HG03558 (cell line): Measurements from ENCODE around the gene NFKBIZ.
"Not testable (repeated sequence)": the region's sequence is repeated elsewhere in the genome, so short reads cannot be mapped to it uniquely, and the experiment has no call there.

Source experiments
- ATAC-seq: cut with Tn5 transposase; IDR thresholded peaks from one replicate; pipeline ENCODE4 v1.9.1; 2021; ENCODE audit warnings: moderate number of reproducible peaks; ENCODE audit not compliant: unreplicated experiment; ENCODE audit errors: extremely low read depth

NFKBIZ gene

DNA sequence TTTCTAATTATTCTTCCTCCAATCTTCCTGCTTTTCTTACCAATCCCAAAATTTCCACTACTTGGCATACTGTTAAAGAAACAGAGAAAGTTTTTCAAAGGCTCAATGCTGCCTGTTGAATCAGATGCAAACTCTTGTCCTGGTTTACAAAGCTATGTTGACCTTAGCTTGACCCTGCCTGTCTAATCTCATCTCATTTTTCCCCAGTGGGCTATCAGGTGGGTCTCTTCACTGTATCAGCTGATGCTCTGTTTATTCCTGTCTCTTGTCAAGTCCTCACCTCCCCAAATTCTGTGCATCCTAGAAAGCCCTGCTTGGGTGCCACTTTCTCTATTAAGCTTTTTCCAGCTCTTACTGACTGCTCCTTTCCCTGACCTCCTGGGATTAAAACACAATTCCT, 18.2 kb downstream of the NFKBIZ start:
- no peak for ATAC-seq

DNA sequence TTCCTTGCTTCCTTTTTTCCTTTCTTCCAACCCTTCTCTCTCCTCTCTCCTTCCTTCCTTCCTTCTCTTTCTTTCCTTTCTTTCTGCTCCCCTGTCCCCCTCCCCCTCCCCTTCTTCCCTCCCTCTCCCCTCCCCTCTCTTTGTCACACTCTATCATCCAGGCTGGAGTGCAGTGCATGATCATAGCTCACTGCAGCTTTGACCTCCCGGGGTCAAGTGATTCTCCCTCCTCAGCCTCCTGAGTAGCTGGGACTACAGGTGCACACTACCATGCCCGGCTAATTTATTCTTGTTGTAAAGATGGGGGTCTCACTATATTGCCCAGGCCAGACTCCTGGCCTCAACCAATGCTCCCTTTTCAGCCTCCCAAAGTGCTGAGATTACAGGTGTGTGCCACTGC, 18.7 kb downstream of the NFKBIZ start:
- no peak for ATAC-seq

DNA sequence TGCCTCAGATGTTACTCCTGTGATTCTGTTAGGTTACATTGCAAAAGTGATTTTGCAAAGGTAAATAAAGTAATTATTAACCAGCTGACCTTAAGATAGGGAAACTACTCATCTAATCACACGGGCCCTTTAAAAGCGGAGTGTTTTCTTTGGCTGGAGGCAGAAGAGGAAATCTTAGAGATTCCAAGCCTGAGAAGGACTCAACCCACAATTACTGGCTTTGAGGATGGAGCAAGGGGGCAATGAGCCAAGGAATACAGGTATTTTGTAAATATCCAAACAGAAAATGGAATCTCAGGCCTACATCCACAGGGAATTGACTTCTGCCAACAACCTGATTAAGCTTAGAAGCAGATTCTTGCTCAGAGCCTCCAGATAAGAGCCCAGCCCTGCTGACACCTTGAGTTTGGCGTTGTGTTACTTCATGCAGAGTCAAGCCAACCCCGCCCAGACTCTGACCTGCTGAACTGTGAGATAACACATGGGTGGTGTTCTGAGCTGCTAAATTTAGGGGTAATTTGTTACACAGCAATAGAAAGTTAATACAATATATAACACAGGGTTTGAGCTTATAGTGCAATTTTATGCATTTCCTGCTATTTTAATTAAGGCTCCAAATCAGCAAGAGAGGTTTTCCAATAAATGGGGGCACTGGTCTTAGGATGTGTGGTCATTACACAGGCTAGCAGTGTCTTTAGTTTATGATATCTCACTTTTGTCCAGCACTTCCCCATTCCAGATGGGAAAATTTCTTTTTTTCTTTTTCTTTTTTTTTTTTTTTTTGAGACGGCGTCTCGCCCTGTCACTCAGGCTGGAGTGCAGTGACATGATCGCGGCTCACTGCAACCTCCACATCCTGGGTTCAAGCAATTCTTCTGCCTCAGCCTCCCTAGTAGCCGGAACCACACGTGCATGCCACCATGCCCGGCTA, 19.5 kb downstream of the NFKBIZ start:
- no peak for ATAC-seq

DNA sequence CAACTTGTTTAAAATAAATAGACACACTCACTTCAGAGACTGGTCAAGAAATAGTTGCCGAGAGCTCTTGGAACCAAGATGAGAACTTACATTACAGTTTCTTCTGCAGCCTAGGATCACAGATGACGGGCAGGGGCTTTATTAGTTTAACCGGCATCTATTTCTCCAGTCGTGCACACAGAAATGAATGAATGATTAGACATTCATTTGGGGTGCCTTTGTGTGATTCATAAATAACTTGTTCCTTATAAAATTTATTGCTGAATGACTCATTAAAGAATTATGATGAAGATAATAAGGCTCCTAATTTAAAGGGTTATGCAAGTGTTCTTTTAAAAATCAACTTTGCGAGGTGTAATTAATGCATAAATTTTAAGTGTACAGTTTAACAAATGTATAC, 20.8 kb downstream of the NFKBIZ start:
- no peak for ATAC-seq

DNA sequence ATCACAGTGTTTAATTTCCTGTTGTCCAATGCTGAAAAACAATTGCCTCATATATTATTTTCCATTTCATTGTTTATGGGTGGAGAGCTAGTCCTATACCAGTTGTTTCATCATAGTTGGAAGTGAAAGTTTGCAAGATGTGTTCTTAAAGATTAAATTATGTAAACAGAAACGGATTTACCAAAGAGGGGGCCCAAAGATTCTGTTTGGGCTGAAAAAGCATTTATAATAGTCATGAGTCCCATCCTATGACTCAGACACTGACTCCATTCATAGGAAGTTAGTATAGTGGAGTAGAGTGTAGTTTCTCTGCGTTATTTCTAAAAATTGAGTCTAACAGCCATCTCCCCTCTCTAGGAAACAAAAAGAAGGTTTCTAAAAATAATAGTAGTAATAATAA, 24.3 kb downstream of the NFKBIZ start:
- no peak for ATAC-seq

DNA sequence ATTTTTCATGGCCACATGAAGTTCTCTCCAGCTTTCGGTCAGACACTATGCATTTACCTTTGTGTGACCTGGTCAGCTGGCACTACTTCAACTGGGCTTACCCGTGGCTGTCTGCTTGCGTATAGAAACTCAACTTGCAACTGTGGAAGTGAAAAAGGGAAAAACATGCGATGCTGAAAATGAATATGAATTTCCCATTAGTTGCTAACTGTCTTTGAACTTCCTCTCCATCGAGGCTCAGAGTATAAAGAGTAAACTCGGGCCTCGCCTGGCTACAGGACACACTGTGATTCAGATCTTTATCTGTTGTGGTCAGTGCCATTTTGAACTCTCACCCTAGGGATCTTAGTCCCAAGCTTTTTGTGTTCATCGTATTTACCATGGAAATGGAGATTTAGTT, 26.8 kb downstream of the NFKBIZ start:
- ATAC-seq, result no peak

DNA sequence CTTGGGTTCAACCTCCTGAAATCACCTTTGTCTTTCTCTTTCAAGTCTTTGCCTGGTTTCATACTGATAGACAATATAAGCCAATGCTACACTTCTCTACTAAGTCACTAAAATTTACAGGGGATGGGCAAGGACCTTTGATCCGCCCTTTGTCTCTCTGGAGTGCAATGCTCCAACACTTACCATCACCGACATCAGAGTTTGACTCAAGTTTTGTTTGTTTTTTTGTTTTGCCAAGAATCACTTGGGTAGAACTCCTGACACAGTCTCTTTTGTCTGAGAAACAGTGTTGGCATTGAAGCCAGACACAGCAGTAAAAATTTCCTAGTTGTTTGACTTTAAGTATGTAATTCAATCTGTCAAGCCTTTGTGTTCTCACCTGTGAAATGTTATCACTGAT, 29.3 kb downstream of the NFKBIZ start:
- no peak for ATAC-seq

DNA sequence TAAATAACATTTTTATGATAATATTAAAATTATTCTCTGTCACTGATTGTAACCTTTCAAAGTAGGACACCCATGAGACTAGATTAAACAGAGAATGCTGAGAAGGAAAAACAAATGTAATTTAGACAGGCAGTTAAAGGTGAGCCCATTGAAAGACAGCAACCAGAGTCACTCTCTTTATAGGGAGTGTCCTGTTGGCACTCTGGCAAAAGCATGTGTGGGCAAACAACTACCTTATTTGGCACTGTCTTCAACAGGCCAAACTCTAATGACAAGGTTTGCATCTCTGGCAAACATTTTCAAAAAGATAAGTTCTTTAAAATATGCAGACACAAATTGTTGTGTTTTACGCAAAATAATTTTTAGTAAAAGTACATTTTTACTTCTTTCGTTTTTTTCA, 29.8 kb downstream of the NFKBIZ start:
- ATAC-seq, result no peak

DNA sequence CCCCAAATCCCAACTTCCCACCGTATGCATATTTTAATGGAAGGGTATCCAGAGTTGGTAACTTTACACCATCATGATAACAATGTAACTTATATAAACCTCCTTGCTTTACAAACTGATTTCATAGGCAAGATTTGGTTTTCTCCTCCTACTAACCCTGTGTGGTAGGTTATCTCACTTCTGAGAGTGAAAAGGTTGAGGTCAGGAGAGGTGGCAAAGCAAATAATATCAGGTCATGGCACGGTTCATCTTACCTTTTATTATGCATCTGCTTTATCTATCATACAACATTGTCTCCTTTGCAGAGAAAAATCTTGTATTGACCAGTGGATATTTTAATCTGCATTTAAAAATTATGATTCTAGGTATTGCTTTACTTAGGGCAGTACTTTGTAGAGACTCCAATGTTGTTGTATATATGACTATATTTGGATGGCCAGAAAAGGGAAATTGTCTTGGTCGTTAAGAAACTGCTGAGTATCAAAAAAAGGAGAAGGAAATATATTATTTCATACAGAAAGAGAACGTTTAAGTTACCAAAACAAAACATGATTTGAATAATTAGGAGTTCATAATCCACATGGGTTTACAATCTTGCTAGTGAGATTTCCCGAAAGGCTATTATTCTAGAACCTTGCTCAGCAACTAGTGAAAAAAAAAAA, 30.4 kb downstream of the NFKBIZ start:
- no peak for ATAC-seq

DNA sequence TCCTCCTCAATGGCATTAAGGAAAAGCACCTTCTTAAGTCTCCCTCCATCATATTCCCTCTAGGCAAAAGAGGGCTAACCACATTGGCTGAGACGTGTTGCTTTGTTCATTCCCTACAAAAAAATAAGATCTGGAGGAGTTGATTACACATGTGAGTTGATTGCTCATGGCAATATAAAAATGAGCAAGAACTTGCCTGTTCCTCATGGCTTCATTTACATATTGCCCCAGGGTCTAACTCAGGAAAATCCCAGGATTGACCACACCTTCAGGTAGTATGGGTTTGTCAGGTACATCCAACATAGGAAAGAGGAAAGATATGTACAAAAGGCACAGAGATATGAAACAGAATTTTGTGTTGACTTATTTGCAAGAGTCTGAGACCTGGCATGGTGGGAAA, 35.5 kb downstream of the NFKBIZ start:
- no peak for ATAC-seq

DNA sequence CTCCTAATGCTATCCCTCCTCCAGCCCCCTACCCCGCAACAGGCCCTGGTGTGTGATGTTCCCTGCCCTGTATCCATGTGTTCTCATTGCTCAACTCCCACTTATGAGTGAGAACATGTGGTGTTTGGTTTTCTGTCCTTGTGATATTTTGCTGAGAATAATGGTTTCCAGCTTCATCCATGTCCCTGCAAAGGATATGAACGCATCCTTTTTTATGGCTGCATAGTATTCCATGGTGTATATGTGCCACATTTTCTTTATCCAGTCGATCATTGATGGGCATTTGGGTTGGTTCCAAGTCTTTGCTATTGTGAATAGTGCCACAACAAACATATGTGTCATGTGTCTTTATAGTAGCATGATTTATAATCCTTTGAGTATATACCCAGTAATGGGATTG, 36.3 kb downstream of the NFKBIZ start:
- ATAC-seq, result not testable (repeated sequence)

DNA sequence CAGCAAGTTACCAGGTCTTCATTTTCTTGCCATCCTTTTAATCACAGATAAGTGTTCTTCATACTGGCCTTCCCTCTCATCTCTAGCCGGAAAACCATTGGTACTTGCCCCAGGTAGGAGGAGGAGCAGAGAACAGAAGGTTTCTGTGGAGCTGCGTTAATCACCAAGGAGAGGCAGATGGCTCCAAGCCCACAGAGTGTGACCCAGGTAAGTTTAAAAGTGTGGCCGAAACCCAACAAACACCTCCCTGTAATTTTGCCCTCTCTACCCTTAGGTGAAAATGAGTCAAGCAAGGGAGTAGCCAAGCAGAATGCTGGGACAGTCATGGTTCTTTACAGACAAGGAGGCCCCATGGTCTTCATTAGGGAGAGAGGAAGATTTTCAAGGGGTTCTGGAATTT, 37.3 kb downstream of the NFKBIZ start:
- no peak for ATAC-seq

DNA sequence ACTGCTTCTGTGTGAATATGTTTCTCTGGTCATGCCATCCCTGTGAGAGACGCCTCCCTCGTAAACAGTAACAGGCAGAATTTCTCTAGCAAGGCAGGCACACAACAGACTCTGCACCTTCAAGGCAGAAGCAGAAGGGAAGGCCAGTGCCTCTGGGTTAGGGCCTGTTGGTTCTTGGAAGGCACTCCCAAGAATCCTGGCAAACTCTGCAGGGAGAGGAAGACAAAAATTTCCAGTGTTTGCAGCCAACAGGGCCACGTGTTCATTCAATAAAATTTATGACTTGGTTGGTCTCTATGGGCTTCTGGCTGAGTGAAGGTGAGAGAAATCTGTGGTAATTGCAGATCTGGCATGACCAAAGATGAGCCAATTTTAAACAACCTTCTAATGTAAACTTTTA, 39.3 kb downstream of the NFKBIZ start:
- ATAC-seq, result no peak

DNA sequence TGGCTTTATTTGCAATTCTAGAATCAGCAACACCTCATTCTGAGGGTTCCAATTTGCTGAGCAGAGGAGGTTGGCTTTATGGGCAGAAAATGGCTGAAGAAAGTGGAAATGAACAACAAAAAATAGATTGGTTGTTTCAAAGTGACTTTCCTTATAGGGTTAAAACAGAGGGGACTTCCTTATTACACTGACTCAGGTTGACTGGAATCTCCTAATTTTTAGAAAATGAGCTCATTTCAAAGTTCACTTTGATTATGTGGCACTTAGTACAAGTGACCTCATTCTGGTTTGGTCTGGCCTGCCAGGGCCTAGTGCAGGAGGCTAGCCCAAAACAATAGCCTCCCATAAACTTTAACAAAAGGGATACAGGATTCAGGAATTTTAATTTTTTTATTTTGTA, 41.4 kb downstream of the NFKBIZ start:
- peak; percentile 64 for ATAC-seq

DNA sequence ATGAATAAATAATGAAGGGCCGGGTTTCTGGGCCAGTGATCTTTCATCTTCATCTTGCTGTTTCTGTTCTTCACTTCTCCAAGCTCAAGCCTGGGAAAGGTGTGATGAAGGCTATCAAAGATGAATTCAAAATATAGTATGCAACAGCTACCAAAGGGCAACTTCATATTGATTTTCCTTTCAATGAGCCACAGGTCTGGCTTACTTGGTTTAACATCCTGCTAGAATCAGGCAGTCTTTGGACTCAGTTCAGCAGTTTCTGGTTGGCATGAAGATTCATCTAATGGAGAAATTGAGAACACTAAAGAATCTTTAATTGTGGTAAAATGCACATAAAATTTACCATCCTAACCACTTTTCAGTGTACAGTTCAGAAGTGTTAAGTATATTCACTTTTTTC, 43.3 kb downstream of the NFKBIZ start:
- ATAC-seq, result no peak

DNA sequence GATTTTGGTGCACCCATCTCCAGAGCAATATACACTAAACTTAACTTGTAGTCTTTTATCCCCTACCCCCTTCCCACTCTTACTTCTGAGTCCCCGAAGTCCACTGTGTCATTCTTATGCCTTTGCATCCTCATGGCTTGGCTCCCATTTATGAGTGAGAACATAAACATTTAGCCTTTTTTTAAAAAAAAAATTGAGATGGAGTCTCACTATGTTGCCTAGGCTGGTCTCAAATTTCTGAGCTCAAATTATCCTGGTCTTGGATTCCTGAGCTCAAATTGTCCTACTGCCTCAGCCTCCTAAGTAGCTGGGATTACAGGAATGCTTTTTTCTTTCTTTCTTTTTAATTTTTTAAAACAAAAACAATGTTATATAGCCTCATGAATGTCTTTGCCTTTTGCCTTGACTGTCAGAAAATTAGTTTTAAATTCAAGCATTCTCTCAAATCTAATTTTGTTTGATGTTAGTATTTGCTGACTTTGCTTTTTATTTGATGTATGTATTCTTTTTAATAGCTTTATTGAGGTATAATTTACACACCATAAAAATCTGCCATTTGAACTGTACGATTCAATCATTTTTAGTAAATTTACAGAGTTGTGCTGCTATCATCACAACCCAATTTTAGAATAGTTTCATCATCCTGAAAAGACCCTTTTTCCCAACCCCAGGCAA, 46.9 kb downstream of the NFKBIZ start:
- no peak for ATAC-seq

DNA sequence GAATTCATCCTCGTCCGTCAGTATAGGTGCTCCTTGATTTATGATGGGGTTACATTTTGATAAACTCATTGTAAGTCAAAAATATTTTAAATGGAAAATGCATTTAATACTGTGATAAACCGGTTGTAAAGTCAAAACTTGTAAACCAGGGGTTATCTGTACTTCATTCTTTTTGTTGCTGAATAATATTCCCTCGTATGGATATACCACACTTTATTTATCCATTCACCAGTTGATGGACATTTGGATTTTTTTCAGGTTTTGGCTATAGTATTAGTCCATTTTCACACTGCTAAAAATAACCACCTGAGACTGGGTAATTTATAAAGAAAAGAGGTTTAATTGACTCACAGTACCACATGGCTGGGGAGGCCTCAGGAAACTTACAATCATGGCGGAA, 47.7 kb downstream of the NFKBIZ start:
- no peak for ATAC-seq

DNA sequence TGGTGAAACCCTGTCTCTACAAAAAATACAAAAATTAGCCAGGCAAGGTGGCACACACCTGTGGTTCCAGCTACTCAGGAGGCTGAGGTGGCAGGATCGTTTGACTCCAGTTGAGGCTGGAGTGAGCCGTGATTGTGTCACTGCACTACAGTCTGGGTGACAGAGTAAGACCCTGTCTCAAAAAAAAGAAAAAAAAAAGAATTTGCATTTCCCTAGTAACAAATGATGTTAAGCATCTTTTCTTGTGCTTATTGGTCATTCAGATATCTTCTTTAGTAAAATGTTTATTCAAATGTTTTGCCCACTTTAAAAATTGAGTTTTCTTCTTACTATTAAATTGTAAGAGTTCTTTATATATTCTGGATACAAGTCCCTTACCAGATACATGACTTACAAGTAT, 48.7 kb downstream of the NFKBIZ start:
- no peak for ATAC-seq

DNA sequence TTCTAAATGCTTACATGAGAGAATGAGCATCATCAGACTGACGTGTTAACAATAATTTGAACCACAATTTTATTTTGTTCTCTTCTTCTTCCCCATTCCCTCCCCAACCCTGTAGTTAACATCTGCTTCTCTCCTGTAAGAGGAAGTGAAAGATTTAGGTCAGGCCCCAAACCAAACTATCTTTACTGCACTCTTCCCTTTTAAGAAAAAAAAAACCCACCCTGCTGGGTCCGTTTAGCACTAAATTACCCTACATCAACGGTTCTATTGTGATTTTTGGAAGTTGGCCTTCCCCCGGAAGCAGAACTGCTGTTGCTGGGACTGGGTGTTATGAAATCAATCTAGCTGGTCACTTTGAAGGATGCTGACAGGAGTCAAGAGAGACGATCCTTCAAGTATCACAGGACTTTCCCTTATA, 49.4 kb downstream of the NFKBIZ start:
- ATAC-seq, result peak; percentile 69

DNA sequence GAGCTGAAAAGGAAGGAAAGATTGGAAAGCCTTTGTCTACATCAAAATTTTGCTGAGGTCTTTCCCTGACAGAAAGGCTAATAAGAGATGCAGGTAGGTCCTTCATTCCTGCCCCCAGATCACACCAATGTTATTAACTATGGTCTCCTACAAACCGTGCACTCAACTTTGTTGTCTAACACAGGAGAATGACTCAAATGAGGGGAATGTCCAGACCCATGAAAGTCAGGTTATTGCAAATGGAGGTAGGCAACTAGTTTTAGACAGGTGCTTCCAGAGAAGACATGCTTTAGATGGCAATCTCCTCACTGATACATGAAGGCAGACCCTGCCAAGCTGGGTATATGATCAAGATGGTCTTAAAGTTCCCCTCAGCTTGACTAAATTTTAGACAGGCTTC, 51.0 kb downstream of the NFKBIZ start:
- no peak for ATAC-seq

DNA sequence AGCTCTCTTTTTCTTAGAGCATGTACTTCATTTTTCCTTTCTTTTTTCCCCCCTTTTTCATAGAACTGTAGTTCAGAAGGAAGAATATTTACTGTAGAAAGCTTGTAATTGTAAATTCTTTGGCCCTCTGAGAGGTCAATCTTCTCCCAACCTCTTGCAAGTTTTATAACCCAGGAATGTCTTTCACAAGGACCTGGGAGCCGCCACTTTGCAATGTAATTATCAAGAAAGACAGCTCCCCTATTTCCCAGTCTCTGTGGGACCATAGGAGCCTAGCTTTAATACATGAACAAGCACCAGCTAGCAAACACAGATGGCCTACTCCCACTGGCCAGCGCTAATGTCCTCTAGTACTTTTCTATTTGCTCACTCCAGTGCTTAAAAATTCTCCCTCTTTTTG, 51.4 kb downstream of the NFKBIZ start:
- no peak for ATAC-seq
